H1 (cell line): ENCODE measurements around the gene DPYD. TPM values are rescaled to one million over a fixed set of nuclear protein-coding genes. Genes with fewer than 3 reads are reported as not detected.

Source experiments
- CTCF ChIA-PET: fragments of 300-600 bp; sonication (Branson Sonifier 250); formaldehyde crosslinking; loops from one replicate; lab custom pipeline; 2021; ENCODE audit not compliant: partially characterized antibody; lab: Charles Lee
- POLR2A ChIA-PET: fragments of 300-600 bp; sonication (Branson Sonifier 250); formaldehyde crosslinking; loops from one replicate; lab custom pipeline; 2021; ENCODE audit warnings: inconsistent platforms; ENCODE audit not compliant: partially characterized antibody; lab: Charles Lee
- DNase-seq, 2 experiments: peaks; one replicate each; pipeline versions ENCODE4 v3.0.0 to v3.0.0-alpha.2; 2010 to 2022; ENCODE audit warnings: low spot score in 2 of 2, low read depth in 1 of 2, mixed read lengths in 1 of 2
- FAIRE-seq: peaks from 2 replicates; lab custom pipeline; 2011; peaks lifted over from hg19 to GRCh38; lab: Jason Lieb, UNC
- H2AFZ ChIP-seq: 2 replicates; pipeline ENCODE4 v1.8.1; 2012; ENCODE audit warnings: low read length, inconsistent platforms
- H2AK5ac ChIP-seq: 2 replicates; pipeline ENCODE4 v1.6.1; 2013; ENCODE audit warnings: low read depth, low read length
- H2BK120ac ChIP-seq: replicated peaks from 2 replicates; pipeline ENCODE3; 2013; ENCODE audit warnings: low read depth, low read length, inconsistent platforms
- H2BK12ac ChIP-seq: 2 replicates; pipeline ENCODE4 v1.6.1; 2013; ENCODE audit warnings: low read depth, low read length
- H2BK15ac ChIP-seq: 2 replicates; pipeline ENCODE4 v1.6.1; 2013; ENCODE audit warnings: low read length
- H2BK20ac ChIP-seq: 2 replicates; pipeline ENCODE4 v1.6.1; 2013; ENCODE audit warnings: low read length
- H2BK5ac ChIP-seq: 2 replicates; pipeline ENCODE4 v1.6.1; 2013; ENCODE audit warnings: low read depth, low read length
- H3K14ac ChIP-seq: 2 replicates; pipeline ENCODE4 v1.6.1; 2013; ENCODE audit warnings: inconsistent platforms; ENCODE audit not compliant: insufficient read length
- H3K18ac ChIP-seq: 2 replicates; pipeline ENCODE4 v1.6.1; 2013; ENCODE audit warnings: low read length; ENCODE audit errors: extremely low read depth
- H3K23ac ChIP-seq: 2 replicates; pipeline ENCODE4 v1.6.1; 2013; ENCODE audit warnings: inconsistent platforms; ENCODE audit not compliant: insufficient read length
- H3K23me2 ChIP-seq: 2 replicates; pipeline ENCODE4 v1.6.1; 2013; ENCODE audit warnings: low read depth, low read length
- H3K27ac ChIP-seq: 2 replicates; pipeline ENCODE4 v1.6.1; 2011; ENCODE audit warnings: low read depth, low read length, inconsistent platforms
- H3K27me3 ChIP-seq, 4 experiments: replicated peaks in 1 of 4; 1 replicate in 1 of 4; 2 replicates in 3 of 4; pipeline versions ENCODE4 v1.6.1 to v1.8.1; 2011 to 2013; ENCODE audit warnings: low read length in 3 of 4, mild to moderate bottlenecking in 3 of 4, inconsistent platforms in 2 of 4, mixed read lengths in 2 of 4, moderate library complexity in 1 of 4; ENCODE audit not compliant: control insufficient read depth in 3 of 4, insufficient read depth in 3 of 4; ENCODE audit errors: extremely low read depth in 1 of 4
- H3K36me3 ChIP-seq, 4 experiments: 2 replicates each; pipeline versions ENCODE4 v1.6.1 to v1.8.1; 2011 to 2013; ENCODE audit warnings: mild to moderate bottlenecking in 4 of 4, low read length in 3 of 4, moderate library complexity in 2 of 4, control low read depth in 1 of 4, inconsistent platforms in 1 of 4; ENCODE audit not compliant: insufficient read depth in 4 of 4, control insufficient read depth in 2 of 4
- H3K4ac ChIP-seq: replicated peaks from 2 replicates; pipeline ENCODE3; 2013; ENCODE audit warnings: low read length, low read depth, mixed read lengths, inconsistent platforms; ENCODE audit not compliant: insufficient read length
- H3K4me1 ChIP-seq, 4 experiments: replicated peaks in 1 of 4; 1 replicate in 1 of 4; 2 replicates in 3 of 4; pipeline versions ENCODE4 v1.6.1 to v1.8.1; 2011 to 2013; ENCODE audit warnings: low read length in 3 of 4, inconsistent platforms in 2 of 4, mixed read lengths in 1 of 4; ENCODE audit not compliant: insufficient read depth in 4 of 4, control insufficient read depth in 3 of 4
- H3K4me2 ChIP-seq, 2 experiments: 2 replicates each; pipeline versions ENCODE4 v1.6.1 to v1.8.1; 2011 to 2013; ENCODE audit warnings: low read depth in 2 of 2, low read length in 2 of 2, control low read depth in 1 of 2, inconsistent platforms in 1 of 2, mild to moderate bottlenecking in 1 of 2; ENCODE audit not compliant: insufficient read depth in 1 of 2
- H3K4me3 ChIP-seq, 4 experiments: fragments of 200-600, 300-600 bp in 1 of 4; sonication (generic), shearing (Covaris generic), sonication (Bioruptor Twin) in 1 of 4; 2 replicates each; pipeline versions ENCODE4 v1.5.1 to v1.8.1; 2011 to 2016; ENCODE audit warnings: low read length in 4 of 4, low read depth in 3 of 4, control low read depth in 2 of 4, inconsistent platforms in 2 of 4, mild to moderate bottlenecking in 2 of 4, mixed read lengths in 1 of 4, moderate library complexity in 1 of 4; ENCODE audit not compliant: insufficient read depth in 2 of 4; ENCODE audit errors: extremely low read depth in 1 of 4
- H3K56ac ChIP-seq: replicated peaks from 2 replicates; pipeline ENCODE3; 2013; ENCODE audit warnings: low read depth, mild to moderate bottlenecking, mixed read lengths, low read length, inconsistent platforms; ENCODE audit not compliant: insufficient read length
- H3K79me1 ChIP-seq: 2 replicates; pipeline ENCODE4 v1.6.1; 2013; ENCODE audit warnings: low read depth, low read length, control low read depth
- H3K79me2 ChIP-seq, 2 experiments: 2 replicates each; pipeline versions ENCODE4 v1.6.1 to v1.8.1; 2012 to 2013; ENCODE audit warnings: low read length in 2 of 2, mild to moderate bottlenecking in 2 of 2, inconsistent platforms in 1 of 2; ENCODE audit not compliant: insufficient read depth in 2 of 2, control insufficient read depth in 1 of 2
- H3K9ac ChIP-seq, 4 experiments: replicated peaks in 1 of 4; 1 replicate in 1 of 4; 2 replicates in 3 of 4; pipeline versions ENCODE4 v1.6.1 to v1.8.1; 2011 to 2013; ENCODE audit warnings: low read depth in 3 of 4, low read length in 3 of 4, control low read depth in 2 of 4, mild to moderate bottlenecking in 2 of 4, moderate library complexity in 2 of 4, inconsistent platforms in 1 of 4; ENCODE audit errors: extremely low read depth in 1 of 4
- H3K9me3 ChIP-seq, 2 experiments: 2 replicates each; pipeline versions ENCODE4 v1.6.1 to v1.8.1; 2012 to 2013; ENCODE audit warnings: mild to moderate bottlenecking in 2 of 2, moderate library complexity in 2 of 2, control low read depth in 1 of 2, inconsistent platforms in 1 of 2, low read depth in 1 of 2, low read length in 1 of 2, mixed read lengths in 1 of 2; ENCODE audit not compliant: insufficient read depth in 2 of 2
- H4K20me1 ChIP-seq, 2 experiments: replicated peaks in 1 of 2; 2 replicates each; pipeline versions ENCODE3 to v1.8.1; 2011 to 2013; ENCODE audit warnings: inconsistent platforms in 2 of 2, low read length in 2 of 2, mild to moderate bottlenecking in 1 of 2; ENCODE audit not compliant: insufficient read depth in 2 of 2, control insufficient read depth in 1 of 2
- H4K5ac ChIP-seq: 2 replicates; pipeline ENCODE4 v1.6.1; 2013; ENCODE audit warnings: low read length, low read depth, mixed read lengths, inconsistent platforms; ENCODE audit not compliant: insufficient read length
- H4K8ac ChIP-seq: 2 replicates; pipeline ENCODE4 v1.8.0; 2013; ENCODE audit warnings: mild to moderate bottlenecking, moderate library complexity, low read length, inconsistent platforms; ENCODE audit not compliant: insufficient read depth; ENCODE audit errors: extremely low read depth
- H4K91ac ChIP-seq: replicated peaks from 2 replicates; pipeline ENCODE3; 2013; ENCODE audit warnings: low read length, mixed read lengths, inconsistent platforms; ENCODE audit not compliant: insufficient read length
- JUN ChIP-seq: IDR thresholded peaks from 2 replicates; pipeline ENCODE4 v1.6.1; 2011; ENCODE audit warnings: low read depth, mild to moderate bottlenecking, improper control_type of control experiment, low read length
- WGBS, 2 experiments: shearing (Covaris generic) in 1 of 2; methylation state at CpG; one replicate each; pipeline versions ENCODE4 v1.1.6 to v1.1.7; 2013 to 2015; ENCODE audit warnings: low lambda C conversion rate in 2 of 2, mixed read lengths in 2 of 2, inconsistent platforms in 1 of 2, low coverage in 1 of 2, missing lambda C conversion rate in 1 of 2; ENCODE audit not compliant: insufficient replicate concordance in 2 of 2, insufficient coverage in 1 of 2, insufficient read length in 1 of 2; ENCODE audit errors: extremely low coverage in 1 of 2, missing lambda C conversion rate in 1 of 2; 5-methylcytosine and 5-hydroxymethylcytosine counted together
- polyA plus RNA-seq, 7 experiments: library from polyadenylated mRNA; depleted of rRNA in 3 of 7; stranded (reverse) in 5 of 7; unstranded in 2 of 7; fragments of >200 nt in 5 of 7; fragments of 200-250 nt in 2 of 7; gene quantifications; 1 replicate in 5 of 7; 2 replicates in 1 of 7; 4 replicates in 1 of 7; pipeline versions ENCODE4 v1.2.1 to v1.2.3, GENCODE V29; 2011 to 2013; ENCODE audit warnings: missing spikeins in 2 of 7, mixed read lengths in 2 of 7
- total RNA-seq: library from RNA; stranded (reverse); fragmentation: NEBNext Ultra II Directional; extraction: Animal tissue kit (Norgen Biotek cat#: 25700); gene quantifications from 2 replicates; pipeline ENCODE4 v1.2.1, GENCODE V29; 2021

Gene DPYD
- total and polyA plus RNA-seq, 2 of the 8 experiments (the other 6 are each of a cell fraction or from before 2014, with no cell fraction given): 0.29 to 0.73 TPM

DNA sequence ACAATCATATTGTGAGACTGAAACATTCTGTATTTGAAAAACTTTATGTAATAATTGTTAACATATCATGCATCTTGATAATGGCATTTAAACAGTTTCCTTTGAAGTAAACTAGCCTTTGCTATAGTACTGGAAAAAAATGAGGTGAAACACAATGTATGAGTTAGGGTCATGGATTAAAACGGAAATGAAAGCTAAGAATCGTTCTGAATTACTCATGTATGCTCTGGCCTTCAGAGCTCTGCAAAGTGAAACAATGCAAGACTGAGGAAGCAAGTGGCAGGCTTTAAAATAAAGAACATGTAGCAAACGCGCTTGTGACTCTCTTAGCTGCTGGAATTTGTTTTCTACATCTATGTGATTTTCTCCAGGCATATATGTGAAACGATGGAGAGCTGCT is 317.1 kb downstream of the DPYD start:
- POLR2A ChIA-PET: no interaction called here

More for the DNA sequence above, 317.1 kb downstream of the DPYD start:
- no peaks in the 10 kb centered on the region for H3K36me3 ChIP-seq
- no peaks in the 10 kb centered on the region for H3K79me1 ChIP-seq
- no peak overlapping the region for H3K4ac ChIP-seq
- no peak overlapping the region for H3K27ac ChIP-seq
- no peaks in the 10 kb centered on the region for H3K27me3 ChIP-seq
- 88% methylated on average over 5 of the region's 5 CpGs; no CpG with 5 or more reads in 1 of the 2 experiments for WGBS, 2 experiments
- no peak overlapping the region for H3K14ac ChIP-seq
- H2BK5ac ChIP-seq: no peak overlapping the region
- no peak for FAIRE-seq
- no peaks in the 10 kb centered on the region for H3K9me3 ChIP-seq
- no peak overlapping the region for H3K23ac ChIP-seq
- DNase-seq: no peak
- H2AK5ac ChIP-seq: no peak overlapping the region
- H3K23me2 ChIP-seq: no peaks in the 10 kb centered on the region
- no peak overlapping the region for H2BK12ac ChIP-seq
- no peak overlapping the region for H2BK15ac ChIP-seq
- H2BK20ac ChIP-seq: no peak overlapping the region
- no peaks in the 10 kb centered on the region for H3K79me2 ChIP-seq
- no peaks in the 10 kb centered on the region for H3K4me1 ChIP-seq
- H4K20me1 ChIP-seq: no peaks in the 10 kb centered on the region
- CTCF ChIA-PET: interaction anchor here (1.0 to 1.1 kb wide), 2 partner anchors 8 to 33 kb away, joined by 3 read pairs; no protein-coding TSS in a partner anchor
- H2AFZ ChIP-seq: no peak overlapping the region
- H3K18ac ChIP-seq: no peak overlapping the region
- H3K56ac ChIP-seq: no peak overlapping the region
- no peak overlapping the region for H4K8ac ChIP-seq
- TF ChIP-seq JUN: no peak
- H3K9ac ChIP-seq: peak overlapping the region in 1 of 4 experiments; percentile 34; a peak in 1 of 7 replicates
- no peak overlapping the region for H4K91ac ChIP-seq
- H4K5ac ChIP-seq: no peak overlapping the region
- no peak overlapping the region for H3K4me2 ChIP-seq
- no peak overlapping the region for H2BK120ac ChIP-seq
- no peak overlapping the region for H3K4me3 ChIP-seq
